Measurements from ENCODE around the gene PLA2G2E. TPM values are rescaled to one million over a fixed set of nuclear protein-coding genes. Genes with fewer than 3 reads are reported as not detected.
A peak's percentile ranks its signal among the peaks of the same experiment; 100 is the strongest.

Gene PLA2G2E
- total RNA-seq, 8 experiments from 2014 or later, result not detected

GRCh38 chr1:19878637-19878985 is 44.8 kb downstream of the PLA2G2E start:
- peaks cover 7% of the 10 kb centered on the region in 2 donors for H3K4me1 ChIP-seq (replicated peaks in 1 of 2)
- no peak overlapping the region for H3K27ac ChIP-seq
- 58 to 100% (median 91%) methylated on average over 2 to 12 of the region's 12 CpGs for WGBS, 10 experiments
- no peak overlapping the region for H3K4me3 ChIP-seq
- in situ Hi-C loops (cut with MboI; ENCODE audit: low pct_unique_long_range_greater_than_20kb in 2 of 9, low sequenced_read_pairs in 9 of 9, unreplicated experiment in 9 of 9), result no loop called here
- ATAC-seq (replicated peaks in 6 of 8), result no peak

DNA sequence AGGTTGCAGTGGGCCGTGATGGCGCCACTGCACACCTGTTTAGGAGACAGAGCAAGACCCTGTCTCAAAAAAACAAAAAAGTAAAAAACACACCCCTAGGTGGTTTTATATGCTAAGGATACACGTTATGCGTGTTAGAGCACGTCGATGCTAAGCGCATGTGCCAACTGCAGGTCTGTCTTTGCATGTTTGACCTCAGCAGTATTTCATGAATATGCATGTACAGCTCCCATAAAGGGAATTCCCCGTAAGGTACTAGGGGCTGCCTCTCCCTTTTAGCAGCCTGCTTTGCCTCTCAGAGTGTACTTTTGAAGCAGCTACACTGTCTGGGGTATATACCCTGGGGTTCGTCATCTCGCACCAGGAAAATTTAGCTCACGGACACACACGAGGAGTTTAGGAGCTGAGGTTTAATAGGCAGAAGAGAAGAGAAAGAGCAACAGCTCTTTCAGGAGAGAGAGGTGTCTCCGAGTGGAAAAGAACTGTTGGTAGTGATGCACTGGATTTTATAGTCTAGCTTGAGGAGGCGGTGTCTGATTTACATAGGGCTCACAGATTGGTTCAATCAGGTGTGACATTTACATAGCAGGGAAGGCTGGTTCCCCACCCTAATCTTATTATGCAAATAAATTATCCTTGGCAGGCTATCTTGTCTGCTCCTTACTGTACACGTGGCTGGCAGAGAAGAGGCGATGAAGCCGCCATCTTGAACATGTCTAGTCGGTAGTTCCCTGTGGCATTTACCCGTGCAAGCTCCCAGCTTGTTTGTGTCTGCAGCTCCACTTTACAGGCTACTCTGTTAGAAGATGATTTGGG is 45.4 kb downstream of the PLA2G2E start:
- Histone ChIP-seq H3K4me1 (replicated peaks in 1 of 2) (peaks cover 3 to 5% of the 10 kb centered on the region in 2 donors), H3K27ac (no peak overlapping the region), H3K4me3 (no peak overlapping the region)
- peak in 5 of 8 experiments; percentile 1 to 45 (median 36) for ATAC-seq (replicated peaks in 6 of 8)
- in situ Hi-C loops (cut with MboI; ENCODE audit: low pct_unique_long_range_greater_than_20kb in 2 of 9, low sequenced_read_pairs in 9 of 9, unreplicated experiment in 9 of 9), result no loop called here
- WGBS, 10 experiments, result 26 to 87% (median 43%) methylated on average over 1 to 19 of the region's 19 CpGs; no CpG with 5 or more reads in 1 of the 10 experiments

DNA sequence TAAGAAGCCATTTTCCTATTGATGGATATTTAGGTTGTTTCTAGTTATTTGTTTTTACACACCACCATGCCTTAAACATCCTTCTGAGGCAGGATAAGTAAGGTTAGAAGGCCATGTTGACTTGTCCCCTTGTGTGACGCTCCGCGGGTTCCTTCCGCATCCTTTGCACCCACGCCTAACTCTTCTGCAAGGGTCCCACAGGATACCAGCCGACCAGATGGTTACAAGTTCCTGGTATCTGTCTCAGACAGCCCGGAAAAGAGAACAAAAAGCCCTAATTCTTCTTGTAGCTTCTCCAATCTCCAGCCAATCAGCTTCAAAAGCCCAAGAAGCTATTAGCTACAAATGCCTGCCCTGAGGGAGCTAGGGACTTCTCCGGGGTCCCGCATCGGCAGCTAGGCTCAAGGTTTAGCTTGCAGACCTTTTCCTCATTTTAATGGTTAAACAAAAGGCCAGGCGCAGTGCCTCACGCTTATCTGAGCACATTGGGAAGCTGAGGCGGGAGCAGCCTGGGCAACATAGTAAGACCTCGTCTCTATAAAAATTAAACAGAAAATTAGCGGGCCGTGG is 46.2 kb downstream of the PLA2G2E start:
- in situ Hi-C loops (cut with MboI; ENCODE audit: low pct_unique_long_range_greater_than_20kb in 2 of 9, low sequenced_read_pairs in 9 of 9, unreplicated experiment in 9 of 9), result no loop called here
- WGBS, 10 experiments, result 76 to 96% (median 90%) methylated on average over 5 to 16 of the region's 16 CpGs; no CpG with 5 or more reads in 2 of the 10 experiments
- Histone ChIP-seq H3K4me3 (no peak overlapping the region), H3K27ac (no peak overlapping the region), H3K4me1 (replicated peaks in 1 of 2) (peaks cover 3 to 5% of the 10 kb centered on the region in 2 donors)
- no peak for ATAC-seq (replicated peaks in 6 of 8)

GRCh38 chr1:19872190-19872589 is 51.2 kb downstream of the PLA2G2E start:
- Histone ChIP-seq H3K4me1 (replicated peaks in 1 of 2) (no peaks in the 10 kb centered on the region), H3K4me3 (no peak overlapping the region), H3K27ac (no peak overlapping the region)
- WGBS, 10 experiments, result 42 to 85% (median 68%) methylated on average over 1 to 7 of the region's 7 CpGs
- in situ Hi-C loops (cut with MboI; ENCODE audit: low pct_unique_long_range_greater_than_20kb in 2 of 9, low sequenced_read_pairs in 9 of 9, unreplicated experiment in 9 of 9), result no loop called here
- ATAC-seq (replicated peaks in 6 of 8), result peak in 1 of 8 experiments; percentile 11

Other genes with a start within 250 kb of the PLA2G2E start
- 10 to 100 TPM in 1 of 8 experiments, 1 to 10 TPM in 2, under 1 TPM in 5; 0.14 to 12.3 (median 0.69) TPM for gene TMCO4, start 123.7 kb downstream of the PLA2G2E start, total RNA-seq
- under 1 TPM in 3 of 8 experiments, not detected in 5; 0.25 to 0.47 (median 0.31) TPM for gene RNF186, start 108.3 kb downstream of the PLA2G2E start, total RNA-seq
- gene OTUD3, start 41.2 kb downstream of the PLA2G2E start, total RNA-seq, result 10 to 100 TPM in 7 of 8 experiments, 1 to 10 TPM in 1; 9.0 to 15.4 (median 11.1) TPM
- gene PLA2G2A, start 56.0 kb upstream of the PLA2G2E start, total RNA-seq, result 10 to 100 TPM in 1 of 8 experiments, 1 to 10 TPM in 3, under 1 TPM in 2, not detected in 2; 0.41 to 87.5 (median 1.4) TPM
- 10 to 100 TPM in 1 of 8 experiments, under 1 TPM in 4, not detected in 3; 0.11 to 14.6 (median 0.55) TPM for gene PLA2G5, start 146.6 kb upstream of the PLA2G2E start, total RNA-seq
- 1 to 10 TPM in 1 of 8 experiments, under 1 TPM in 4, not detected in 3; 0.09 to 1.0 (median 0.21) TPM for gene PLA2G2D, start 195.9 kb upstream of the PLA2G2E start, total RNA-seq
- gene PLA2G2F, start 215.7 kb upstream of the PLA2G2E start, total RNA-seq, result 1 to 10 TPM in 1 of 8 experiments, under 1 TPM in 6, not detected in 1; 0.13 to 1.7 (median 0.38) TPM

Measured in motor neuron (in vitro differentiated cells).